ENCODE results near the gene GJC1. TPM values are rescaled to one million over a fixed set of nuclear protein-coding genes. Genes with fewer than 3 reads are reported as not detected.
A peak's percentile ranks its signal among the peaks of the same experiment; 100 is the strongest.

GJC1 gene
- total and polyA plus RNA-seq, 9 of the 15 experiments (the other 6 are each of a cell fraction or from before 2014, with no cell fraction given): 0.04 to 1.4 (median 0.18) TPM; not detected in 1

DNA sequence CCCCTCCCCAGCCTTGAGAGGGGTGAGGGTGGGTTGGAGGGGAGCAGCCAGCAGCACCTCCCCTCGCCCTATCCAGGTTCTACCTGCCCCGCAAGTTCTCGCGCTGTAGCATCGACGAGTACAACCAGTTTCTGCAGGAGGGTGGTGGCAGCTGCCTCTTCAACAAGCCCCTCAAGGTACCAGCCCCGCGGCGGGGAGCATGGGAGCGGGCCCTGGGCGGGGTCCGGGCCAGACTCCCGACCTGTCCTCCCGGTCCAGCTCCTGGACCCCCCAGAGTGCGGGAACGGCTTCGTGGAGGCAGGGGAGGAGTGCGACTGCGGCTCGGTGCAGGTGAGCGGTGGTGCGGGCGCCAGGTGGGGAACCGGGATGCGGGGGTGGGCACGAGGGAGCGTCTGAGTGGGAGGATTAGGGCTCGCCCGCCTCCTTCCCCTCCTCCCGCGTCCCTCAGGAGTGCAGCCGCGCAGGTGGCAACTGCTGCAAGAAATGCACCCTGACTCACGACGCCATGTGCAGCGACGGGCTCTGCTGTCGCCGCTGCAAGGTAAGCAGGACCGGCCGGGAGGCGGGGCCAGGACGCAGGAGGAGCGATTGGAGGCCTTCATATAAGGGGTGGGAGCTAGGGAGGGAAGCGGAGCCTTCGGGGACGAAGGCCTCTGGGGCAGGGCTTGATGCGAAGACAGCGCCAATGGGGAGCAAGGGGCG lies 54.8 kb downstream of the GJC1 start (continued):
- TF ChIP-seq POLR3A (IDR thresholded peaks at IDR 0.05; ENCODE audit: borderline replicate concordance, extremely low read depth, insufficient read depth, insufficient read length): no peak
- no peak for TF ChIP-seq STAT5B (CRISPR knock-in tag; IDR thresholded peaks at IDR 0.05)
- TF ChIP-seq KDM1A (IDR thresholded peaks at IDR 0.05): no peak
- TF ChIP-seq, protein P1, sequence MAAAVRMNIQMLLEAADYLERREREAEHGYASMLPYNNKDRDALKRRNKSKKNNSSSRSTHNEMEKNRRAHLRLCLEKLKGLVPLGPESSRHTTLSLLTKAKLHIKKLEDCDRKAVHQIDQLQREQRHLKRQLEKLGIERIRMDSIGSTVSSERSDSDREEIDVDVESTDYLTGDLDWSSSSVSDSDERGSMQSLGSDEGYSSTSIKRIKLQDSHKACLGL (CRISPR knock-in tag; IDR thresholded peaks at IDR 0.05; ENCODE audit: borderline replicate concordance, poor library complexity, severe bottlenecking): no peak
- TF ChIP-seq BDP1 (IDR thresholded peaks at IDR 0.05; ENCODE audit: insufficient read depth, insufficient read length): no peak
- TF ChIP-seq, protein P2, sequence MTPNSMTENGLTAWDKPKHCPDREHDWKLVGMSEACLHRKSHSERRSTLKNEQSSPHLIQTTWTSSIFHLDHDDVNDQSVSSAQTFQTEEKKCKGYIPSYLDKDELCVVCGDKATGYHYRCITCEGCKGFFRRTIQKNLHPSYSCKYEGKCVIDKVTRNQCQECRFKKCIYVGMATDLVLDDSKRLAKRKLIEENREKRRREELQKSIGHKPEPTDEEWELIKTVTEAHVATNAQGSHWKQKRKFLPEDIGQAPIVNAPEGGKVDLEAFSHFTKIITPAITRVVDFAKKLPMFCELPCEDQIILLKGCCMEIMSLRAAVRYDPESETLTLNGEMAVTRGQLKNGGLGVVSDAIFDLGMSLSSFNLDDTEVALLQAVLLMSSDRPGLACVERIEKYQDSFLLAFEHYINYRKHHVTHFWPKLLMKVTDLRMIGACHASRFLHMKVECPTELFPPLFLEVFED (CRISPR knock-in tag; conservative IDR thresholded peaks at IDR 0.05): no peak
- no peak for TF ChIP-seq SOX6 (IDR thresholded peaks at IDR 0.05)
- TF ChIP-seq HDGF (IDR thresholded peaks at IDR 0.05): peak; percentile 94
- TF ChIP-seq EZH2 (IDR thresholded peaks at IDR 0.05; ENCODE audit: borderline replicate concordance, low read depth, low read length): no peak
- no peak for TF ChIP-seq FIP1L1 (IDR thresholded peaks at IDR 0.05; ENCODE audit: low read depth, low read length, poor library complexity, severe bottlenecking)
- no peak for TF ChIP-seq ZNF76 (CRISPR knock-in tag; IDR thresholded peaks at IDR 0.05; ENCODE audit: borderline replicate concordance)
- no peak for TF ChIP-seq SMARCA5 (IDR thresholded peaks at IDR 0.05)
- no peak for TF ChIP-seq ZNF232 (CRISPR knock-in tag; IDR thresholded peaks at IDR 0.05)
- TF ChIP-seq, protein P3, sequence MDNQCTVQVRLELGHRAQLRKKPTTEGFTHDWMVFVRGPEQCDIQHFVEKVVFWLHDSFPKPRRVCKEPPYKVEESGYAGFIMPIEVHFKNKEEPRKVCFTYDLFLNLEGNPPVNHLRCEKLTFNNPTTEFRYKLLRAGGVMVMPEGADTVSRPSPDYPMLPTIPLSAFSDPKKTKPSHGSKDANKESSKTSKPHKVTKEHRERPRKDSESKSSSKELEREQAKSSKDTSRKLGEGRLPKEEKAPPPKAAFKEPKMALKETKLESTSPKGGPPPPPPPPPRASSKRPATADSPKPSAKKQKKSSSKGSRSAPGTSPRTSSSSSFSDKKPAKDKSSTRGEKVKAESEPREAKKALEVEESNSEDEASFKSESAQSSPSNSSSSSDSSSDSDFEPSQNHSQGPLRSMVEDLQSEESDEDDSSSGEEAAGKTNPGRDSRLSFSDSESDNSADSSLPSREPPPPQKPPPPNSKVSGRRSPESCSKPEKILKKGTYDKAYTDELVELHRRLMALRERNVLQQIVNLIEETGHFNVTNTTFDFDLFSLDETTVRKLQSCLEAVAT (IDR thresholded peaks at IDR 0.05): no peak
- TF ChIP-seq, protein P4, sequence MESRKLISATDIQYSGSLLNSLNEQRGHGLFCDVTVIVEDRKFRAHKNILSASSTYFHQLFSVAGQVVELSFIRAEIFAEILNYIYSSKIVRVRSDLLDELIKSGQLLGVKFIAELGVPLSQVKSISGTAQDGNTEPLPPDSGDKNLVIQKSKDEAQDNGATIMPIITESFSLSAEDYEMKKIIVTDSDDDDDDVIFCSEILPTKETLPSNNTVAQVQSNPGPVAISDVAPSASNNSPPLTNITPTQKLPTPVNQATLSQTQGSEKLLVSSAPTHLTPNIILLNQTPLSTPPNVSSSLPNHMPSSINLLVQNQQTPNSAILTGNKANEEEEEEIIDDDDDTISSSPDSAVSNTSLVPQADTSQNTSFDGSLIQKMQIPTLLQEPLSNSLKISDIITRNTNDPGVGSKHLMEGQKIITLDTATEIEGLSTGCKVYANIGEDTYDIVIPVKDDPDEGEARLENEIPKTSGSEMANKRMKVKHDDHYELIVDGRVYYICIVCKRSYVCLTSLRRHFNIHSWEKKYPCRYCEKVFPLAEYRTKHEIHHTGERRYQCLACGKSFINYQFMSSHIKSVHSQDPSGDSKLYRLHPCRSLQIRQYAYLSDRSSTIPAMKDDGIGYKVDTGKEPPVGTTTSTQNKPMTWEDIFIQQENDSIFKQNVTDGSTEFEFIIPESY (CRISPR knock-in tag; IDR thresholded peaks at IDR 0.05): no peak
- TF ChIP-seq ZNF780A (CRISPR knock-in tag; IDR thresholded peaks at IDR 0.05): no peak
- no peak for TF ChIP-seq THRAP3 (IDR thresholded peaks at IDR 0.05; ENCODE audit: borderline replicate concordance)
- no peak for TF ChIP-seq XRCC5 (IDR thresholded peaks at IDR 0.05; ENCODE audit: low read depth, low read length)
- TF ChIP-seq SP1 (CRISPR knock-in tag; IDR thresholded peaks at IDR 0.05): no peak; the same call in 1 of the 2 replicates
- TF ChIP-seq DNMT1 (IDR thresholded peaks at IDR 0.05): no peak
- no peak for TF ChIP-seq ETV1 (tag; conservative IDR thresholded peaks at IDR 0.05; ENCODE audit: low read depth)
- peak; percentile 58 for TF ChIP-seq HMGN3 (IDR thresholded peaks at IDR 0.05; ENCODE audit: borderline replicate concordance, extremely low read depth, insufficient read length, low read depth, low read length)
- no peak for TF ChIP-seq STAG1 (CRISPR knock-in tag; IDR thresholded peaks at IDR 0.05; ENCODE audit: borderline replicate concordance)
- TF ChIP-seq EP400 (IDR thresholded peaks at IDR 0.05): no peak
